GM21360 (cell line): Measurements from ENCODE around the gene VSX2.

ENCODE experiments used
- ATAC-seq: cut with Tn5 transposase; IDR thresholded peaks from one replicate; pipeline ENCODE4 v1.9.1; 2021; ENCODE audit warnings: mild to moderate bottlenecking, moderate library complexity; ENCODE audit not compliant: unreplicated experiment

VSX2 gene

GRCh38 chr14:74221741-74222140 is 17.5 kb upstream of the VSX2 start:
- no peak for ATAC-seq

- ATAC-seq = no peak
Observed at GRCh38 chr14:74223016-74223415, 16.2 kb upstream of the VSX2 start.

- no peak for ATAC-seq
Observed at GRCh38 chr14:74231784-74232183, 7.5 kb upstream of the VSX2 start.

- no peak for ATAC-seq
Observed at GRCh38 chr14:74235017-74235416, 4.2 kb upstream of the VSX2 start.

- no peak for ATAC-seq
Observed at GRCh38 chr14:74237441-74237840, 1.8 kb upstream of the VSX2 start.

GRCh38 chr14:74239848-74240793 is 872 bp downstream of the VSX2 start:
- no peak for ATAC-seq

- no peak for ATAC-seq
Observed at GRCh38 chr14:74240794-74241651, 1.8 kb downstream of the VSX2 start.

GRCh38 chr14:74241652-74242017 is 2.4 kb downstream of the VSX2 start:
- ATAC-seq = no peak

GRCh38 chr14:74242021-74242779 is 3.0 kb downstream of the VSX2 start:
- ATAC-seq = no peak

- ATAC-seq = no peak
Observed at GRCh38 chr14:74242780-74243042, 3.5 kb downstream of the VSX2 start.

GRCh38 chr14:74243051-74243450 is 3.8 kb downstream of the VSX2 start:
- ATAC-seq = no peak

- no peak for ATAC-seq
Observed at GRCh38 chr14:74244115-74244514, 4.9 kb downstream of the VSX2 start.

GRCh38 chr14:74245292-74245691 is 6.0 kb downstream of the VSX2 start:
- no peak for ATAC-seq

GRCh38 chr14:74246542-74246941 is 7.3 kb downstream of the VSX2 start:
- ATAC-seq = no peak

- ATAC-seq = no peak
Observed at GRCh38 chr14:74248017-74248416, 8.8 kb downstream of the VSX2 start.

GRCh38 chr14:74249433-74250375 is 10.5 kb downstream of the VSX2 start:
- ATAC-seq = no peak

- no peak for ATAC-seq
Observed at GRCh38 chr14:74255281-74255680, 16.0 kb downstream of the VSX2 start.

- ATAC-seq = peak; percentile 74
Observed at GRCh38 chr14:74257078-74257940, 18.1 kb downstream of the VSX2 start.
